Measurements from ENCODE around the gene SLC19A1.

DNA sequence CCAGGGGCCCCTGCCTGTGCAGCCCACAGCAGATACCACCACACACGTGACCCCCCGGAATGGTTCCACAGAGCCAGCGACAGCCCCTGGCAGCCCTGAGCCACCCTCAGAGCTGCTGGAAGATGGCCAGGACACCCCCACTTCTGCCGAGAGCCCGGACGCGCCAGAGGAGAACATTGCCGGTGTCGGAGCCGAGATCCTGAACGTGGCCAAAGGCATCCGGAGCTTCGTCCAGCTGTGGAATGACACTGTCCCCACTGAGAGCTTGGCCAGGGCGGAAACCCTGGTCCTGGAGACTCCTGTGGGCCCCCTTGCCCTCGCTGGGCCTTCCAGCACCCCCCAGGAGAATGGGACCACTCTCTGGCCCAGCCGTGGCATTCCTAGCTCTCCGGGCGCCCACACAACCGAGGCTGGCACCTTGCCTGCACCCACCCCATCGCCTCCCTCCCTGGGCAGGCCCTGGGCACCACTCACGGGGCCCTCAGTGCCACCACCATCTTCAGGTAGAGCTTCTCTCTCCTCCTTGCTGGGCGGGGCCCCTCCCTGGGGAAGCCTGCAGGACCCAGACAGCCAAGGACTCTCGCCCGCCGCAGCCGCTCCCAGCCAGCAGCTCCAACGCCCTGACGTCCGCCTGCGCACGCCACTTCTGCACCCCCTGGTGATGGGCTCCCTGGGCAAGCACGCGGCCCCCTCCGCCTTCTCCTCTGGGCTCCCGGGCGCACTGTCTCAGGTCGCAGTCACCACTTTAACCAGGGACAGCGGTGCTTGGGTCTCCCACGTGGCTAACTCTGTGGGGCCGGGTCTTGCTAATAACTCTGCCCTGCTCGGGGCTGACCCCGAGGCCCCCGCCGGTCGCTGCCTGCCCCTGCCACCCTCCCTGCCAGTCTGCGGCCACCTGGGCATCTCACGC, 86.3 kb downstream of the SLC19A1 start:
- TF ChIP-seq, protein P1, sequence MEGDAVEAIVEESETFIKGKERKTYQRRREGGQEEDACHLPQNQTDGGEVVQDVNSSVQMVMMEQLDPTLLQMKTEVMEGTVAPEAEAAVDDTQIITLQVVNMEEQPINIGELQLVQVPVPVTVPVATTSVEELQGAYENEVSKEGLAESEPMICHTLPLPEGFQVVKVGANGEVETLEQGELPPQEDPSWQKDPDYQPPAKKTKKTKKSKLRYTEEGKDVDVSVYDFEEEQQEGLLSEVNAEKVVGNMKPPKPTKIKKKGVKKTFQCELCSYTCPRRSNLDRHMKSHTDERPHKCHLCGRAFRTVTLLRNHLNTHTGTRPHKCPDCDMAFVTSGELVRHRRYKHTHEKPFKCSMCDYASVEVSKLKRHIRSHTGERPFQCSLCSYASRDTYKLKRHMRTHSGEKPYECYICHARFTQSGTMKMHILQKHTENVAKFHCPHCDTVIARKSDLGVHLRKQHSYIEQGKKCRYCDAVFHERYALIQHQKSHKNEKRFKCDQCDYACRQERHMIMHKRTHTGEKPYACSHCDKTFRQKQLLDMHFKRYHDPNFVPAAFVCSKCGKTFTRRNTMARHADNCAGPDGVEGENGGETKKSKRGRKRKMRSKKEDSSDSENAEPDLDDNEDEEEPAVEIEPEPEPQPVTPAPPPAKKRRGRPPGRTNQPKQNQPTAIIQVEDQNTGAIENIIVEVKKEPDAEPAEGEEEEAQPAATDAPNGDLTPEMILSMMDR (IDR thresholded peaks at IDR 0.05; ENCODE audit: insufficient read depth, low read length) = no peak
- TF ChIP-seq POLR2AphosphoS5 (IDR thresholded peaks at IDR 0.05; ENCODE audit: low read depth) = no peak
- TF ChIP-seq, protein P2, sequence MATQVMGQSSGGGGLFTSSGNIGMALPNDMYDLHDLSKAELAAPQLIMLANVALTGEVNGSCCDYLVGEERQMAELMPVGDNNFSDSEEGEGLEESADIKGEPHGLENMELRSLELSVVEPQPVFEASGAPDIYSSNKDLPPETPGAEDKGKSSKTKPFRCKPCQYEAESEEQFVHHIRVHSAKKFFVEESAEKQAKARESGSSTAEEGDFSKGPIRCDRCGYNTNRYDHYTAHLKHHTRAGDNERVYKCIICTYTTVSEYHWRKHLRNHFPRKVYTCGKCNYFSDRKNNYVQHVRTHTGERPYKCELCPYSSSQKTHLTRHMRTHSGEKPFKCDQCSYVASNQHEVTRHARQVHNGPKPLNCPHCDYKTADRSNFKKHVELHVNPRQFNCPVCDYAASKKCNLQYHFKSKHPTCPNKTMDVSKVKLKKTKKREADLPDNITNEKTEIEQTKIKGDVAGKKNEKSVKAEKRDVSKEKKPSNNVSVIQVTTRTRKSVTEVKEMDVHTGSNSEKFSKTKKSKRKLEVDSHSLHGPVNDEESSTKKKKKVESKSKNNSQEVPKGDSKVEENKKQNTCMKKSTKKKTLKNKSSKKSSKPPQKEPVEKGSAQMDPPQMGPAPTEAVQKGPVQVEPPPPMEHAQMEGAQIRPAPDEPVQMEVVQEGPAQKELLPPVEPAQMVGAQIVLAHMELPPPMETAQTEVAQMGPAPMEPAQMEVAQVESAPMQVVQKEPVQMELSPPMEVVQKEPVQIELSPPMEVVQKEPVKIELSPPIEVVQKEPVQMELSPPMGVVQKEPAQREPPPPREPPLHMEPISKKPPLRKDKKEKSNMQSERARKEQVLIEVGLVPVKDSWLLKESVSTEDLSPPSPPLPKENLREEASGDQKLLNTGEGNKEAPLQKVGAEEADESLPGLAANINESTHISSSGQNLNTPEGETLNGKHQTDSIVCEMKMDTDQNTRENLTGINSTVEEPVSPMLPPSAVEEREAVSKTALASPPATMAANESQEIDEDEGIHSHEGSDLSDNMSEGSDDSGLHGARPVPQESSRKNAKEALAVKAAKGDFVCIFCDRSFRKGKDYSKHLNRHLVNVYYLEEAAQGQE (IDR thresholded peaks at IDR 0.05; ENCODE audit: insufficient replicate concordance, low read depth) = no peak

All from HL-60 (cell line).